ENCODE measurements around the gene ARID5B. TPM values are rescaled to one million over a fixed set of nuclear protein-coding genes. Genes with fewer than 3 reads are reported as not detected.
"Not testable (repeated sequence)": the region's sequence is repeated elsewhere in the genome, so short reads cannot be mapped to it uniquely, and the experiment has no call there.

The ARID5B gene
- total RNA-seq, 1 donor from 2014 or later, result 15.8 TPM

DNA sequence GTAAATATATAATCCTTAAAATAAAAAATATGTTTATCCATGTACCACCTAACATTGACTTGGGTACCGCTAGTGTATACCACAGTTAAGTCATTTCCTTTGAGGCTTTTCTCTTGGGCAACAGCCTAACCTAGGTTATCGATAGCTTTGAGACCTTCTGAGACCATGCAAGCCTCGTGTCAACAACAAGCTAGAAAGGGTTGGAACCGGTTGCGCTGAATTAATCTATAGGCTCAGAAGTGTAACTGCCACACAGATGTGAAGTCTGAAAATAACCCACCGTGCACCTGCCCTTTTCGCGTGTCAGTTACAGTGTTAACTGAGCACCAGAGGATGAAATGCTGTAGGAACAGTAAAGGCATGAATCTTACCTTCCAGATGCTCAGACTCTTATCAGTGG, 59.8 kb downstream of the ARID5B start:
- no peak for DNase-seq (ENCODE audit: low read depth)

DNA sequence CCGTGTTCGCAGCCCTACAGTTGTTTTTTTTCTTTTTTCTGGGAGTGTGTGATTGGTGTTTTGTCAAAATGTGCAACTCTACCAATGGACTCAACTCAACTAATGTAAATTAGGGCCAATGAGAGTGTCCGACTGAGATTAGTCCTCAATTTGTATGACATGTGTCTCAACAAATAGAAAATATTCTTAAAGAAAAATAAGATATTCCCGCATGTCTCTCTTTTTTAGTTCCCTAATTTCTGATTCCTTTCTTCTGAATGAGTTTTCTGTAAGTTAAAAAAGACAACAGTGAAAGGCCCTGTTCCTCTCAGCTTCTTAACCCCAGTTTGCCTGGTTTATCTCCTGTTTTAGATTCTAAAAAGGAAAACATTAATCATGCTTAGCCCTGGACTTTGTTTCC, 61.5 kb downstream of the ARID5B start:
- no peak for DNase-seq (ENCODE audit: low read depth)

DNA sequence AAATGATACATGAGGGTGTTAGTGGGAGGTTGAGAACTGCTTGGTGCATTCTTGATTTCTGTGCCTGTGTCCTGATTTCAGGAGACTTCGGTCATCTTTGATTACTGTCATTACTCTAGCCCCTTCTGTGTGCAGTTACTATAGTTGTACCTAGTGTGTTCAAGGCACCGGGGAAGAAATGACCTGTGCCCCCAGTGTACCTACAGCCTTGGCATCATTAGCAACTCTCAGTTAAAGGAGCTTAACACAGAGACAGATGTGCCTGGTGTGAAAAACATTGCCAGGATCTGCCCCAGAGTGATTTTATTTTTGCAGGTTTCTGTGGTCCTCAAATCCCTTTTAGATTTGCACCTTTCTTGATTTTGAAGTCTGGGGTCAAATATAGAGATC, 62.2 kb downstream of the ARID5B start:
- DNase-seq (ENCODE audit: low read depth), result no peak

DNA sequence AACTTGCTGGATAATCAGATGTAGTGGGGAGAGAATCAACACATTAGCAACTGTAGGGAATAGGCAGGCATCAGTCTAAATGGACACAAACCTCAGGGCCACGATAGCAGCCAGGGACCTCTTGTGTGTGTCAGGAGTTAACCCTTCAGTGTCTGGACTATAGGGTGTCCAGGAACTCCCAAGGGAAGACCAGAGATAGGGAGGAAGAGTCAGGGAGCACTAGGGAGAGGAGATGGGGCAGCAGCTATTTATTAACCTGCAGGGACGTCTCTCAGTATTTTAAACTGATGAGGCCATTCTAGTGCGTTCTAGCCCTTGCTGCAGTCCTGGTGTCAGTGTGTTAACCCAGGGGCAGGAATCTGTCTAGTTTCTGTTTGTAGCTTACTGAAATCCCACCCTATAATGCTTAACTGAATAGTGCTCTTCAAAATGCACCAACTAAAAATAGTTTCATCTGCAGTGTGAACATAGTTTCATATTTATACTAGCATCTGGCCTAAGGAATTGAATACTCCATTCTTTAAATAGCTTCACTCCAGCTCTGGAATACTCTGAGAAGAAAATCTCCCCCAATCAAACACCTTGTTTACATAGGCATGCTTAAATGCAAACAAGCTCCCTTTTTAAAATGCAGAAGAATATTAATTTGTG, 62.7 kb downstream of the ARID5B start:
- DNase-seq (ENCODE audit: low read depth), result no peak

DNA sequence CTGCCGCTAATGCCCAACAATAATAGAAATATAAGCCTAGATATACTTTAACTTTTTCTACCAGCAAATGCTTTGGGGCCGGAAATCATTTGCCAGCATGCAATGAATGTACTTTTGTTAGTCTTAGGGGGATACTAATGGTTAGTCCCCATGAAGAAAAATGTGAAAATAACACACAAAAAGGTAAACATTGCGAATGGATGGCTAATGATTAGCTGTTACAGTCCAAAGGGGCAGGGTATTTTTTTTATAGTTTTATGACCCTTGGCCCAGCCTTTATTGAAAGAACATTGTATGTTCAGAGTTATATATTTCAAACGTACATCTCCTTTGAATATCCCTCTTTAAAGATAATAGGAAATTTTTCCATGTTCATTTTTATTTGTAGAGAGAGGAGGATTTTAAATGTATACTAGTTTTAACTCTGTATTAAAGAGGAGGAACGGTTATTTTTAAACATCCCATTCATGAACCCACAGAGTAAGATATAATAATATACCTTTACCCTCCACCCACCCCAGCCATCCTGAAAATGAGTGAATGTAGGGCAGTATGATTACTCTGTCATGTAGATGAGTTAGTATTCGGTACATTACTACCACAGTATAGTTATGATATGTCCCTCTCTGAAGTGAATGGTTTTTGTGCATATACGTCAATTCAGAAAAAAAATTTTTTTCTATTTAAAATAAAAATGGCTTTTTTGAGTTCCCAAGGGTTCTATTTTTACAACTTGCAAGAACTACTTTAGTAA, 63.6 kb downstream of the ARID5B start:
- DNase-seq (ENCODE audit: low read depth), result no peak

DNA sequence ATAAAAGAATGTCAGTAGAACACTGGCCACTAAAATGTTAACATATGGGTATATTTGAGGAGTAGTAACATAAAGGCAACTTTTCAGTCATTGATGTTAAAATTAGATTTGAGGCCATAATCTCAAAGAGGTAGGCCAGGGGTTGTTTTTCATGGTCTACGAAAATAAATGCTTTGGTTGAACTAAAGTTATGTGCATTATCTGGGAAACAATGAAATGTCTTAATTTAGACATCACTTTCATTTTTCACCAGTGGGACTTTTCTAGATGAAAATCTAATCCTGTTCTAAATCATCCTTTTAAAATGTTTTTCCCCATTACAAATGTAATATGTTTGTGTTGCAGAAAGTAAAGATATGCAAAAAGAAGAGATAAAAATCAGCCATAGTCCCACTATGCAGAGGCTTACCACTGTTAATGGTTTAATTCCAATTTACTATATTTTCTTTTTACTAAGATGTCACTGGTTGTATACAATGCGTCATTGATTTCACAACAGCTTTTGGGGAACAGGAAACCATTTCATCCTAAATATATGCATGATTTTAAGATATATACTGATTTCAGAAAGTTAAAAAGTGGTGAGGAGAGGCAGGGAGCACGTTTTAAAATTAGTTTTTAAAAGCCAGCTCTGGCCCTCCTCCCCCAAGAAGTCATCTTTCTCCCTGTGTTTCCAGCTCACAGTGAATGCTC, 64.3 kb downstream of the ARID5B start:
- no peak for DNase-seq (ENCODE audit: low read depth)

DNA sequence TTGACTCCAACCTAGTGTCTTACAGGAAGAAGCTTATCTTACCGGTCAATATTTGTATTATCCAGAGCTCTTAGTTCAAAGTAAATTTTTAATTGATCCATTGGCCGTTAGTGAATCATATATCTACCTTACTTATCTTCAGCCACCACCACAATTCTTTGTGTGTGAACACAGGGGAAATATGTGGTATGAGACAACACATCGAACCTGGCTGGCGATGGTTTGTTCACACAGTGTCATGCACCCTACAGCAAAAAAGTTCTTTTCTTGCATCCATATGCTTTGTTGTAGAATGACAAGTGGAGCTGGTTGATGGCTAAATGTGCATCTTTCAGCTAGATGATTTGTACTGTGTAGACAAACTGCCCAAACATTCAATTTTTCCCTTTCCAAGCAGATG, 65.8 kb downstream of the ARID5B start:
- DNase-seq (ENCODE audit: low read depth), result no peak

DNA sequence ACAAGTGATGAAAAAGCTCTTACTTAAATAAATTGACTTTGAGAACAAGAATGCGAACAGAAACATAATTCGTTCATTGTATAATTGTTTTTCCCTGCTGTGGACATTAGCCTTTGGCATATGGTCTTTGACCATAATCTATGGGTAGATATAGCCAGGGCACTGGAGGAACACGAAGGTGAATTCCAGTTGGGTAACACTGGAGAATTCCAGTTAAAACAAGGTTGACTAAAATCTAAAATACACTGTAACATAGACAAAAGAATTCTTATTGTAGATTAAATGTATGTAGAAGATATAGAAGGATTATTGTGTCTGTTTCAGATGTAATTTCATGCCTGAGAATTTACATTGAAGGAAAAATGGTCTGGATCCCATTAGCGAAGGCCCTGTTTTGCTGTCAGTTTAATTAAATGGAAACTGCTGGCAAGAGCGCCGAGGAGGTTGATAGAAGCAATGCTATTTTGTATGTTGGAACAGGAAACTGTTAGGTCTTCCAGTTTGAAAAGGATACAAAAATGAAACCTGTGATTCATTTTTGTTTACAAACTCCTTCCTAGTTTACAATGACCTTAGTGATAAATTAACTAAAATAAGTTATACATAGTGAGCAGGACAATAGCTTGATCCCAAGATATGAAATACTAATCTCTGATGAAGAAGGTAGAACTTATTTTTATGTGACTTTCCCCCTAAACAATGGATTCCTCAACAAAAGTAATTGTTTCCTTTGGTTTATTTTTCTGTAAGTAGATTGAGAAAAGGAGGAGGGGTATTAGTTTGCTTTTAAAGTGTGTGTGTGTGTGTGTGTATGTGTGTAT, 68.9 kb downstream of the ARID5B start:
- DNase-seq (ENCODE audit: low read depth), result peak; percentile 26

DNA sequence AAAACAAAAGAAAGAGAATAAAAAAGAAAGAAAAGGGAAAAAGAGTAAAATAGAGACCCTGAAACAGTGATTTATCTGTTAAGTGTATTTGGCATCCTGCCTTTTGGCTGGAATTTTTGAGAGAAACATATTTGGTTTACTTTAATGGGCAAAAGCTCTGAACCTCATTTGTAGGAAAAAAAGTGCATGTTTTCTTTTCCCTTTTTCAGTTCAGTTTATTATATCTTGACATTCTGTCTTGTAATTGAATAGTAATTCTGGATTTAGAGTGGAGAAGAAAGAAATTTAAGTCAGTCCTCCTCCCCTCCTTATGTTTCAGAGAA, 69.5 kb downstream of the ARID5B start:
- DNase-seq (ENCODE audit: low read depth), result peak; percentile 45

DNA sequence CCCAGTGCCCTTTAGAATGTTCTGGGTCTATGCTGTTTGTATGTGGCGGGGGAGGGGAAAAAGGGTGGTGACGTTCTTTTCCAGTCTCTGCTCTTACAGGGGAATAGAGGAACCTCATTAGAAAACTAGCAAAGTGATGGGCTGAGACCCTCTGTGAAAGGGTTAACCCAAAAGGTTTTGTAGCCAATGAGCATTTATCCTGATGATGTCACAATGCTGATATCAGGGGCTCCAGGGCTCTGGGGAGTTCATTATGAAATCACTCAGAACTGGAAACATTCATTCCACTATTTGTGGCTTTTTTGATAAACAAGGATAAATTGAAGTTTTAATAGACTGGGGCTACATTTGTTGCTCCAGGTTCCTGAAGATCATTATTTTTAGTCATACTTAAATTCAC, 71.7 kb downstream of the ARID5B start:
- no peak for DNase-seq (ENCODE audit: low read depth)

DNA sequence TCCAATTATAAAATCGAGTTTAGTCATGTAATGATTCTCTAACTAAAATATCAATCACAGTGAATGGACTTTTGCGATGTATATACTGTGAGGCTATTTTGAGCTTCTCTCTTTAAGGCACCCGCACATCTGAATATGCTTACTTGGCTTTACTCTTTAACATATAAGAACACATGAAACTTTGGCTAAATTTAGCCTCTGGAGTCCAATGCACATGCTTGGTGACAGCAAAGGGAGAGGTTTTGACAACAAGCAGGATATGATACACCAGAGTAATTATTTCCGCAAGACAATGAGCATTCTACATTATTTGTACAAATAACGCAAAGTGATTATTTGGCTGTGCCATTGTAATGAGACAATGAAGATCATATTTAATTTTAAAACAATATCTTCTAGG, 72.4 kb downstream of the ARID5B start:
- no peak for DNase-seq (ENCODE audit: low read depth)

DNA sequence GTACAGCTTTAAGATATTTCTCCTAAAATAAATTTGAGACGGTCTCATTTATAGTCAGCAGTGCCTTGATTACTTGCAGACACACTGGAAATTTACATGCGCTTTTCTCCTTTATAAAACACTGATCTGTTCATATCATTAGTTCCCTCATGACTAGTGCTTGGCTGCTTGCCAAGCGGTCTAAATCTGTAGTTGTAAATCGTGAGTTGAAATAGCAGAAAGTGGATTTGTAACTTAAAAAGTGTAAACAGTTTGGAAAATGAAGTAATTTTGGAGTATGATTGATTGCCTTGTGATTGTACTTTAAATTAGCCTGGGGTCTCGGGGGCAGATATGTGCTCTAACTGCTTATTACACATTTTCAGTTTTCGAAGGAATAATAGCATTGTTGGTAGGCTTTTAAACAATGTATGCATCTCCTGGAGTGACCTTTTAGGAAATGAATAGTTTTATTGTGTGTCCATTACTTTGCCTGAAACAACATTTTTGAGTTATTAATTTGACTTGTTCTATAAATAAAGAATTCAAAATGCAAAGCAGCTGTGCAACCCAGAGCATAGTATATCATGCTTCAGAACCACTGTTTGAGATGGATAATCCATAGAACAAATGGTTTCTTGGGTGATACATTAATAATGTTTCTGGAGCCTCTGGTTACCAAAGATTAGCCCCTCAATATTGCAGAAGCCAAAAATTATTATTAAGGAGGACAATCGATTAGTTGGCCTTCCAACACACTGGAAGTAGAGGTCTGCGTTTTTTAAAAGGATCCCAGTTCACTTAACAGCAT, 73.3 kb downstream of the ARID5B start:
- DNase-seq (ENCODE audit: low read depth), result peak; percentile 35

DNA sequence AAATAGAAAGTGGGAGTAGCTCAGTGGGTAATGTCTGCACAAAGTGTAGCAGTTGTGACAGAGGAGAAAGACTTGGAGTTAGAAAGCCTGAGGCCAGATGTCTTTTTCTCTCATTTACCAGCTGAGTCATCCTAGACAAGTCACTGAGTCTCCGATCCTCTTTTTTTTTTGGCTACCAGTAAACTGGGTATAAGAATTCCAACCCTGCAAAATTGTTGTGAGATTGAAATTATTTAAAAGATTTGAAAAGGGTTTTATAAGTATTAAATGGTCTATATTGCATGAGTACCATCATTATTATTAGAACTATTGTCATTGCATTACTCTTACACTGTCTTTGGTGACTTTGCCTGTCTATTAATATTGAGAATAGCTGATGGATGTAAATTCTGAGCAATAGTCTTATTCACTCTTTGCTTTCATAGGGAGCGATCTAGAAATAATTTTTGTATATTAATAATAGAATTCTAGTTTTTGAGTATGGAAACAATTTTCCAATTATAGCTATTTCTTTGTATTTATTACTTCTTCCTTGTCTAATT, 74.0 kb downstream of the ARID5B start:
- DNase-seq (ENCODE audit: low read depth), result peak; percentile 81

DNA sequence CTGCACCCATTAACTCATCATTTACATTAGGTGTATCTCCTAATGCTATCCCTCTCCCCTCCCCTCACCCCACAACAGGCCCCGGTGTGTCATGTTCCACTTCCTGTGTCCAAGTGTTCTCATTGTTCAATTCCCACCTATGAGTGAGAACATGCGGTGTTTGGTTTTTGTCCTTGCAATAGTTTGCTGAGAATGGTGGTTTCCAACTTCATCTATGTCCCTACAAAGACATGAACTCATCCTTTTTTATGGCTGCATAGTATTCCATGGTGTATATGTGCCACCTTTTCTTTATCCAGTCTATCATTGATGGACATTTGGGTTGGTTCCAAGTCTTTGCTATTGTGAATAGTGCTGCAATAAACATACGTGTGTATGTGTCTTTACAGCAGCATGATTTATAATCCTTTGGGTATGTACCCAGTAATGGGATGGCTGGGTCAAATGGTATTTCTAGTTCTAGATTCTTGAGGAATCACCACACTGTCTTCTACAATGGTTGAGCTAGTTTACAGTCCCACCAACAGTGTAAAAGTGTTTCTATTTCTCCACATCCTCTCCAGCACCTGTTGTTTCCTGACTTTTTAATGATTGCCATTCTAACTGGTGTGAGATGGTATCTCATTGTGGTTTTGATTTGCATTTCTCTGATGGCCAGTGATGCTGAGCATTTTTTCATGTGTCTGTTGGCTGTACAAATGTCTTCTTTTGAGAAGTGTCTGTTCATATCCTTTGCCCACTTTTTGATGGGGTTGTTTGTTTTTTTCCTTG, 75.6 kb downstream of the ARID5B start:
- not testable (repeated sequence) for DNase-seq (ENCODE audit: low read depth)

DNA sequence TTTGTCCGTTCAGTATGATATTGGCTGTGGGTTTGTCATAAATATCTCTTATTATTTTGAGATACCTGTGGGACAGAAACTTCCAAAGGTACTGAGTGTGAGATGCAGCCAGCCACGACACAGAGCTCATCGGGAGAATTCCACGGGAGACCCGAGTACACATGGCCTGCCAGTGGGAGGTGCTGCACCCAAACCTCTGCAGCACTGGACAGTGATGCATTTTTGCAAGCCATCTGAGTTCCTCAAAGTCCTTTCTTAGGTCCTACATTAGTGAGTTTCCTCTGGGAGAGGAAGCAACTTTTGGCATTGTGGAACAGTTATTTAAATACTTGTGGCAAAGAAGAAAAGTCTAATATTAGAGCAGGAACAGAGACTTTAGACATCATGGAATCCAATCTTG, 77.5 kb downstream of the ARID5B start:
- no peak for DNase-seq (ENCODE audit: low read depth)

DNA sequence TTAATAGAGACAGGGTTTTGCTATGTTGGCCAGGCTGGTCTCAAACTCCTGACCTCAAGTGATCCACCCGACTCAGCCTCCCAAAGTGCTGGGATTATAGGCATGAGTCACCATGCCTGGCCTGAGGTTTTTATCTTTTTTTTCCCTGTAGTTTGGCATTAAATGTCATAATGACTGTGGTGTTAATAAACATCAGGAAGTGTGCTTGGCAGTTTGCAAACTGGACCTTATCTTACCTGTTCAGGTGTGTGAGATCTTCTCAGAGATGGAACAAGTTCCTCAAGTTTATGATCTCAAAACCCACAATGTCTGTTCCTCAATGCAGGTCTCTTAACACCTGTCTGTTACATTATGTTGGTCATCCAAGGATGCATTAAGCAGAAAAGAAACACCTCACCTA, 80.0 kb downstream of the ARID5B start:
- DNase-seq (ENCODE audit: low read depth), result no peak

DNA sequence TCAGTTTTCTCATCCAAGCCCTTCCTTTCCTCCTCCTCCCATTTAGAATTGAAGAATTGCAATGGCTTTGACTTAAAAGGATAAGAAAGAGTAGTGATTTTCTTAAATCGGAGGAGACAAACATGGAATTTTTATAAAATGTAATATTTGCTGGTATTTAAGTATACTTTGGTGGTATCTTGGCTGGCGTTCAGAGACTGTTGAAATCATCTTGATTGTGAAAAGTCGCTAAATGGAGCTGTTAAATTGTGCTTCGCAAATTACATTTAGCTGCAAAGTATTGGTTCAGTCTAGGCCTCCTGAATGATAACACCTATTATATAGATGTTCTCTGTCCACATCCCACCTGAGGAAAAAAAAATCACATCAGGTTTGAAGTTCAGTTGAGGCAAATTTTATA, 81.8 kb downstream of the ARID5B start:
- no peak for DNase-seq (ENCODE audit: low read depth)

DNA sequence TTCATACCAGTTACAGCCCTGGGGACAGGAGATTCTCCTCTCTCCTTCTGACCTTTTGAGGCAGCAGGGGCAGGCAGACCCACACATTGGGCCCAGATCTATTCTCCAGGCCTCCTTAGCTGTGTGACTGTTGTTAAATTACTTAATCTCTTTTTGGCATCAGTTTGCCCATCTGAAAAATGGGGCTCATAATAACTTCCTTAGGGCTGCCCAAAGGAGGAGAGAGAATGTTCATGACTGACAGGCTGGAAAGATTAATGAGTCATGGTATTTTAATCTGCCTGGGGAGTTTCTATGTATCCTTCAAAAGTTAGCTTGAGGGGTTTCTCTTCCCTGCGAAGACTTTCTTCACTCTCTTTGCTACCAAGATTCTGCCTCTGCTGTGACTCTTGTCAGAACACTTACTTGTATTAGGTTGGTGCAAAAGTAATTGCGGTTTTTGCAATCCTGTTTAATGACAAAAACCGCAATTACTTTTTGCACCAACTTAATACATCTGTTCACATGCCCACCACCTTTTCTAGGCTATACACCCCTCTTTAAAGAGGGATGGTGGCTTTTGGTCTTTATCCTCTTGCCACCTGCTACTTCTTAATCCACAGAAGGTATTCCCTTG, 83.4 kb downstream of the ARID5B start:
- DNase-seq (ENCODE audit: low read depth), result no peak

DNA sequence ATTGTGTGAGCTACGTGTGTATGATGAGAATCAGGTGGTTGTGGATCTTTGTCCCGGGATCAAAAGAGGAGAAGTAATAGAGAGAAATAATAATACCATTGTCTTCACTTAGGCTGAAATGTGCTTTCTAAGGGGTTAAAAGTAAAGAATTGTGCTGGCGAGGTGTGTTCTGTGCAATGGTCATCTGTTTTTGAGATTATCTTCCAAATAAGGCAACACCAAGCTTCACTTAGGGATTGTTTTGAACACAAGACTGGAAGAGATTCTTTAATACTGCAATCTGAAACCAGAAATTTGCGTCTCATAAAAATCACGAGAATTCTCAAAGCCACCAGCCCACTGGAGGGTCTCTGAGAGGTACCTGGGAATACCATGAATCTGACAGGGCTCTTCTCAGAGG, 84.2 kb downstream of the ARID5B start:
- no peak for DNase-seq (ENCODE audit: low read depth)

DNA sequence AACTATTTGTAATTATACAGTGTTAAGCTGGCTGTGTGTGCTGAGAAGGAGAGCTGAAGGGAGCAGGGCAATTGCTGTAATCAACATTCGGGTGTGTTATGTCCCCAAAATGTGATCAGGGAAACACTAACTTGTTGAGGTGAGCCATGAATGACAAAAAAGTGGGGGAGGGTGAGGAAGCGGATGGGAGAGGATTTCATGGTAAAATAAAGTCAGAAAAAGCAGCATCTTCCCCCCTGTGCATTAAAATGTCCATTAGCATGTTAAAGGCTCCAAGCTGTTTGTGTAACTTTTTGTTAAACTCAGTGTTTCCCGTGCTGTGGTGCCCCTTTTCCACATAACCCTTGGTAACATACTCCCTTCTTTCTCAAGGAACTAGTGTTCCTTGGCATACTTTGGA, 84.9 kb downstream of the ARID5B start:
- DNase-seq (ENCODE audit: low read depth), result no peak
